VCaP (cell line): ENCODE results near the gene DNM3.

ENCODE experiments used
- H3K27ac ChIP-seq: fragments of 450-650 bp; 2 replicates; pipeline ENCODE4 v1.5.1; 2017
- TF ChIP-seq, protein P1 (sequence below): fragments of 450-650 bp; conservative IDR thresholded peaks from 2 replicates; pipeline ENCODE4 v1.5.1; 2017; ENCODE audit warnings: mild to moderate bottlenecking, moderate library complexity

DNM3 gene

GRCh38 chr1:172230526-172230925 lies 389.2 kb downstream of the DNM3 start:
- no peak overlapping the region for H3K27ac ChIP-seq
- TF ChIP-seq, protein P1, sequence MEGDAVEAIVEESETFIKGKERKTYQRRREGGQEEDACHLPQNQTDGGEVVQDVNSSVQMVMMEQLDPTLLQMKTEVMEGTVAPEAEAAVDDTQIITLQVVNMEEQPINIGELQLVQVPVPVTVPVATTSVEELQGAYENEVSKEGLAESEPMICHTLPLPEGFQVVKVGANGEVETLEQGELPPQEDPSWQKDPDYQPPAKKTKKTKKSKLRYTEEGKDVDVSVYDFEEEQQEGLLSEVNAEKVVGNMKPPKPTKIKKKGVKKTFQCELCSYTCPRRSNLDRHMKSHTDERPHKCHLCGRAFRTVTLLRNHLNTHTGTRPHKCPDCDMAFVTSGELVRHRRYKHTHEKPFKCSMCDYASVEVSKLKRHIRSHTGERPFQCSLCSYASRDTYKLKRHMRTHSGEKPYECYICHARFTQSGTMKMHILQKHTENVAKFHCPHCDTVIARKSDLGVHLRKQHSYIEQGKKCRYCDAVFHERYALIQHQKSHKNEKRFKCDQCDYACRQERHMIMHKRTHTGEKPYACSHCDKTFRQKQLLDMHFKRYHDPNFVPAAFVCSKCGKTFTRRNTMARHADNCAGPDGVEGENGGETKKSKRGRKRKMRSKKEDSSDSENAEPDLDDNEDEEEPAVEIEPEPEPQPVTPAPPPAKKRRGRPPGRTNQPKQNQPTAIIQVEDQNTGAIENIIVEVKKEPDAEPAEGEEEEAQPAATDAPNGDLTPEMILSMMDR, result no peak

- no peak overlapping the region for H3K27ac ChIP-seq
- TF ChIP-seq, protein P1, result no peak
These were observed 395.7 kb downstream of the DNM3 start for GRCh38 chr1:172236958-172237357.

DNA sequence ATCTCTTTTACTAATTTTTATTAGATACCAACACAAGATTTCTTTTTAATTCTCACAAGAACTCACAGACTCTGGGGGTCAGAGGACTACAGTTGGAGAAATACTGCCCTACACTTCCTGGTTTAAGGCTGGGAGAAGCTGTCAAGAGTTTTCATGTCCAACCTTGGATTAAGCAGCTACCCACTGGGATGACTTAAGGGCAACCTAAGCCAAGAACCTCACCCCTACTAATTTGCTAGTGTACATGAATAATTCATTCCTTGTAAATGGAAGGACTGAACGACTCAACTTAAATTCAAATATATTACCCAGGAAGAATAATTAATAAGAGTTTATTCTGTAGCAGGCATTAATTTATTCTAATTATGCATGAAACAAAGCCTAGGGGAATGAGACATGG lies 396.9 kb downstream of the DNM3 start:
- TF ChIP-seq, protein P1, result no peak
- H3K27ac ChIP-seq, result no peak overlapping the region

DNA sequence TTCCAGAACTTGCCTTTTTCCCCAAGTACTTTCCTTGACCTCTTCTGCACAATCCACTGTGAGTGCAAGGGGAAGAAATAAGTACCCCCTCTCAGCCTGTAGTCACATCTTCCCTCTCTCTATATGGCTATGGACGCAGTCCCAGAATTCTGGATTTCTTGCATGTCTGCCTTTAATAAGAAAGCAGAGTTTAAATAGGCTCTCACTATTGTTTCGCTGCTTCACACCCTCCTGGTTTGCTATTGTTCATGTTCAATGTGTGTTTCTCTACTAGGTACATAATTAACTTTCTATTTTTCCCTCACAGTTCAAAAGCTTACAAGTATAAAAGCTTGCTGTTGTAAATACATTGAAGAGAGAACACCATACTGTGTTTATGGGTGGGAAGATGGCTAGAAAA lies 397.7 kb downstream of the DNM3 start:
- H3K27ac ChIP-seq, result no peak overlapping the region
- TF ChIP-seq, protein P1, result no peak

DNA sequence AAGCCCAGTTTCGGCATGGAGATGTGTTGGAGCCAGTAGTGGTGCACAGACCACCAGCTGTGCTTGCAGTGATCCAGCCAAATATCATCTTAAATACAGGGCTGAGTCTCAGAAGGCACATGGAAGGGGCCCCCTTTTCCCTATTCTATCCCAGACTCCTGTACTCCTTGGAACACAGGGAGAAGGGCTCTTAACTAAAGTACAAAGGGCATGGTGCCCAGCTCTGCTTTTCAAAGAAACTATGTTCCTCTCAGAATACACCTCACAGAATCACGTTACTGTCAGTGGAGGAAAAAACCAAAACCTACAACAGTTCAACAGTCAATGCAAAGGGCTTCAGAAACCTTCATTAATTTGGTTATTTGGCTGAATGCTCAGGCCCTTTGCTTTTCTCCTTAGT lies 398.6 kb downstream of the DNM3 start:
- no peak overlapping the region for H3K27ac ChIP-seq
- TF ChIP-seq, protein P1, result no peak

DNA sequence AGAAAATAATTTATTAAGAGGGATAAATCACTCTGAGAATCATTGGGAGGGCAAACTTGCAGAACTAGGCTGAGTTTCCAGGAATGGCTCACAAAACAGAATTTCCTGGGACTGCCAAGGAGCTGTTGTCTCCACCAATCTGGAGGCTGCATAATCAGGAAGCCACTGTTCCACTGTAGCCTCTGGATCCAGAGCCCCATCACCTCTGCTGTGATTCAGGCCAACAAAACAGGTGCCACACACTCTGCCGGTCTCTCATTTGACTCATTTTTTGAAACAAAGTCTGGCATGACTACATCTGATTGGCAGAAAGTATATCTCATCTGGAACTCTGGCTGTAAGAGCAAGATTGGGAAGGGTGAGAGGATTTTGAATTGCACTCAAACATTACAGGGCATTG lies 400.2 kb downstream of the DNM3 start:
- TF ChIP-seq, protein P1, result no peak
- H3K27ac ChIP-seq, result no peak overlapping the region

DNA sequence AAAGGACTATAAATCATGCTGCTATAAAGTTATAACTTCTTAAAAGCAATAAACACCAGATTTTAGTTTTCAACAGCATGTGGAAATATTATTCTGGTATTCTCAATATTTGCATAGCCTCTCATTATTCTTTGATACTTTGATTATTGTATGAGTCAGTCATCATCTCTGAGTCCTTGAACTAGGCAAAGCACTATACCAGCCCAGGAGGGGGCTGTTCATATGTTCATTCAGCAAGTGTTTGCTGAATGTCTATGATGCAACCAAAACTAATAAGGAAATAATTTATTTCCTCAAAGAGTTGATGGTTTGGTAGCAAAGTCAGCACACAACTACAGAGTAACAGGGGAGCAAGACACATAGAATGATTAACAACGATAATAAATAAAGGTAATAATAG lies 403.6 kb downstream of the DNM3 start:
- no peak overlapping the region for H3K27ac ChIP-seq
- TF ChIP-seq, protein P1, result no peak

DNA sequence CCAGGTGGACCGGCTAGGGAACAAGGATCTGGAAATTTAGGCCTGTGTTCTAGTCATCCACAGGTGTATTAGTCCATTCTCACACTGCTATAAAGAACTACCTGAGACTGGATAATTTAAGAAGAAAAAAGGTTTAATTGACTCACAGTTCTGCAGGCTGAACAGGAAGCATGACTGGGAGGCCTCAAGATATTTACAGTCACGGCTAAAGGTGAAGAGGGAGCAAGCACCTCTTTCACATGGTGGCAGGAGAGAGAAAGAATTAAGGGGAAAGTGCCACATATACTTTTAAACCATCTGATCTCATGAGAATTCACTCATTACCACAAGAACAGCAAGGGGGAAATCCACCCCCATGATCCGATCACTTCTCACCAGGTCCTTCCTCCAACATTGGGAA lies 404.5 kb downstream of the DNM3 start:
- no peak overlapping the region for H3K27ac ChIP-seq
- TF ChIP-seq, protein P1, result no peak
